HG03460 (cell line): ENCODE measurements around the gene CDIPT.
"Not testable (repeated sequence)": the region's sequence is repeated elsewhere in the genome, so short reads cannot be mapped to it uniquely, and the experiment has no call there.

Experiments
- ATAC-seq: cut with Tn5 transposase; IDR thresholded peaks from one replicate; pipeline ENCODE4 v1.9.1; 2021; ENCODE audit not compliant: unreplicated experiment

Gene CDIPT

GRCh38 chr16:29897333-29897732, 34.3 kb upstream of the CDIPT start:
- no peak for ATAC-seq

GRCh38 chr16:29896841-29897240, 33.8 kb upstream of the CDIPT start:
- ATAC-seq = no peak

GRCh38 chr16:29894352-29894751, 31.3 kb upstream of the CDIPT start:
- no peak for ATAC-seq

GRCh38 chr16:29893553-29893952, 30.5 kb upstream of the CDIPT start:
- ATAC-seq = no peak

- ATAC-seq = no peak
These were observed 29.4 kb upstream of the CDIPT start for GRCh38 chr16:29892458-29892813.

- no peak for ATAC-seq
These were observed 28.8 kb upstream of the CDIPT start for GRCh38 chr16:29891525-29892457.

GRCh38 chr16:29889372-29889771, 26.3 kb upstream of the CDIPT start:
- ATAC-seq = not testable (repeated sequence)

GRCh38 chr16:29883987-29884386, 21.0 kb upstream of the CDIPT start:
- ATAC-seq = no peak

- ATAC-seq = no peak
These were observed 18.0 kb upstream of the CDIPT start for GRCh38 chr16:29881050-29881449.

- no peak for ATAC-seq
These were observed 15.1 kb upstream of the CDIPT start for GRCh38 chr16:29878172-29878571.

GRCh38 chr16:29877266-29877961, 14.4 kb upstream of the CDIPT start:
- no peak for ATAC-seq

- ATAC-seq = no peak
These were observed 13.7 kb upstream of the CDIPT start for GRCh38 chr16:29876594-29877249.

- ATAC-seq = no peak
These were observed 13.2 kb upstream of the CDIPT start for GRCh38 chr16:29876217-29876593.

- ATAC-seq = no peak
These were observed 12.2 kb upstream of the CDIPT start for GRCh38 chr16:29875206-29875605.

- ATAC-seq = no peak
These were observed 10.3 kb upstream of the CDIPT start for GRCh38 chr16:29873319-29873718.

- no peak for ATAC-seq
These were observed 9.0 kb upstream of the CDIPT start for GRCh38 chr16:29871822-29872546.

- ATAC-seq = not testable (repeated sequence)
These were observed 6.0 kb upstream of the CDIPT start for GRCh38 chr16:29869067-29869466.

GRCh38 chr16:29868396-29869009, 5.5 kb upstream of the CDIPT start:
- no peak for ATAC-seq

- no peak for ATAC-seq
These were observed 1.2 kb upstream of the CDIPT start for GRCh38 chr16:29864205-29864604.

- ATAC-seq = no peak
These were observed 601 bp upstream of the CDIPT start for GRCh38 chr16:29863669-29863984.

GRCh38 chr16:29862383-29862883, 593 bp downstream of the CDIPT start:
- ATAC-seq = no peak
